ENCODE results near the gene FAM3B. TPM values are rescaled to one million over a fixed set of nuclear protein-coding genes. Genes with fewer than 3 reads are reported as not detected.
A peak's percentile ranks its signal among the peaks of the same experiment; 100 is the strongest.

Gene FAM3B
- total RNA-seq, 4 donors from 2014 or later, result 2.4 to 5.7 TPM; not detected in 2

DNA sequence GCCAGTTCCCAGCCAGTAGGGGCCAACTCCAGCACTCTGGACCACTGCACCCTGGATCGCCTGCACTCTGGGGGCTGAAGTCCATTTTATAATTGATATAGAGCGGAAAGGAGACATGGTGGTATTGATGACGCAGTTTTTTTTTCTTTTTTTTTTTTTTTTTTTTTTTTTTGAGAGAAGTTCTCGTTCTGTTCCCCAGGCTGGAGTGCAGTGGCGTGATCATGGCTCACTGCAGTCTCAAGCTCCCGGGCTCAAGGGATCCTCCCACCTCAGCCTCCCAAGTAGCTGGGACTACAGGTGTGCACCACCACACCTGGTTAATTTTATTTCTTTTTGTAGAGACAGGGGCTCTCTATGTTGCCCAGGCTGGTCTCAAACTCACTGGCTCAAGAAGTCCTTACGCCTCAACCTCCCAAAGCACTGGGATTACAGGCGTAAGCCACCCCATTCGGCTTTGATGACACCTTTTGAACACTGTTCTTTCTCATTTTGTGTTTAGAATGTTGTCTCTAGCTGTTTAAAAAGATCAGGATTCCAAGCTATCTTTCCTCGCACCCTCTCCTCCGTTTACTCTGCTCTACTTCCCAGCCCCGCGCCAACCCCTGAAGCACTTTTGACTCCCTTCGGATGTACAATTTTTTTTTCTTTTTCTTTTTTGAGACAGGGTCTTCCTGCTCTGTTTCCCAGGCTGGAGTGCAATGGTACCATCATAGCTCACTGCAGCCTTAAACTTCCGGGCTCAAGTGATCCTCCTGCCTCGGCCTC lies 46.2 kb downstream of the FAM3B start:
- Histone ChIP-seq H3K27ac (peak overlapping the region; percentile 82 to 88 (median 87)), H3K4me3 (peak overlapping the region in 2 of 4 donors; percentile 29 to 43), H3K27me3 (no peaks in the 10 kb centered on the region), H3K4me1 (peaks cover 5 to 61% (median 23%) of the 10 kb centered on the region in 4 donors), H3K36me3 (no peaks in the 10 kb centered on the region), H3K9me3 (no peaks in the 10 kb centered on the region)
- in situ Hi-C loops (cut with MboI; ENCODE audit: low pct_ligation_motif_present in 1 of 4, low pct_unique_long_range_greater_than_20kb in 1 of 4, low sequenced_read_pairs in 3 of 4), result no loop called here
- WGBS, 2 donors (ENCODE audit: low coverage in 1 of 2), result 80 to 92% methylated on average over 10 to 16 of the region's 16 CpGs
- no peak for DNase-seq
- intact Hi-C loops (cut with DNase I; ENCODE audit: low total_unique reads), result no loop called here
- no peak for TF ChIP-seq POLR2AphosphoS5 (IDR thresholded peaks at IDR 0.05)
- TF ChIP-seq, protein P1, sequence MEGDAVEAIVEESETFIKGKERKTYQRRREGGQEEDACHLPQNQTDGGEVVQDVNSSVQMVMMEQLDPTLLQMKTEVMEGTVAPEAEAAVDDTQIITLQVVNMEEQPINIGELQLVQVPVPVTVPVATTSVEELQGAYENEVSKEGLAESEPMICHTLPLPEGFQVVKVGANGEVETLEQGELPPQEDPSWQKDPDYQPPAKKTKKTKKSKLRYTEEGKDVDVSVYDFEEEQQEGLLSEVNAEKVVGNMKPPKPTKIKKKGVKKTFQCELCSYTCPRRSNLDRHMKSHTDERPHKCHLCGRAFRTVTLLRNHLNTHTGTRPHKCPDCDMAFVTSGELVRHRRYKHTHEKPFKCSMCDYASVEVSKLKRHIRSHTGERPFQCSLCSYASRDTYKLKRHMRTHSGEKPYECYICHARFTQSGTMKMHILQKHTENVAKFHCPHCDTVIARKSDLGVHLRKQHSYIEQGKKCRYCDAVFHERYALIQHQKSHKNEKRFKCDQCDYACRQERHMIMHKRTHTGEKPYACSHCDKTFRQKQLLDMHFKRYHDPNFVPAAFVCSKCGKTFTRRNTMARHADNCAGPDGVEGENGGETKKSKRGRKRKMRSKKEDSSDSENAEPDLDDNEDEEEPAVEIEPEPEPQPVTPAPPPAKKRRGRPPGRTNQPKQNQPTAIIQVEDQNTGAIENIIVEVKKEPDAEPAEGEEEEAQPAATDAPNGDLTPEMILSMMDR (IDR thresholded peaks at IDR 0.05), result no peak
- TF ChIP-seq POLR2A (IDR thresholded peaks at IDR 0.05), result no peak
- TF ChIP-seq EP300 (IDR thresholded peaks at IDR 0.05; ENCODE audit: low read depth), result no peak

DNA sequence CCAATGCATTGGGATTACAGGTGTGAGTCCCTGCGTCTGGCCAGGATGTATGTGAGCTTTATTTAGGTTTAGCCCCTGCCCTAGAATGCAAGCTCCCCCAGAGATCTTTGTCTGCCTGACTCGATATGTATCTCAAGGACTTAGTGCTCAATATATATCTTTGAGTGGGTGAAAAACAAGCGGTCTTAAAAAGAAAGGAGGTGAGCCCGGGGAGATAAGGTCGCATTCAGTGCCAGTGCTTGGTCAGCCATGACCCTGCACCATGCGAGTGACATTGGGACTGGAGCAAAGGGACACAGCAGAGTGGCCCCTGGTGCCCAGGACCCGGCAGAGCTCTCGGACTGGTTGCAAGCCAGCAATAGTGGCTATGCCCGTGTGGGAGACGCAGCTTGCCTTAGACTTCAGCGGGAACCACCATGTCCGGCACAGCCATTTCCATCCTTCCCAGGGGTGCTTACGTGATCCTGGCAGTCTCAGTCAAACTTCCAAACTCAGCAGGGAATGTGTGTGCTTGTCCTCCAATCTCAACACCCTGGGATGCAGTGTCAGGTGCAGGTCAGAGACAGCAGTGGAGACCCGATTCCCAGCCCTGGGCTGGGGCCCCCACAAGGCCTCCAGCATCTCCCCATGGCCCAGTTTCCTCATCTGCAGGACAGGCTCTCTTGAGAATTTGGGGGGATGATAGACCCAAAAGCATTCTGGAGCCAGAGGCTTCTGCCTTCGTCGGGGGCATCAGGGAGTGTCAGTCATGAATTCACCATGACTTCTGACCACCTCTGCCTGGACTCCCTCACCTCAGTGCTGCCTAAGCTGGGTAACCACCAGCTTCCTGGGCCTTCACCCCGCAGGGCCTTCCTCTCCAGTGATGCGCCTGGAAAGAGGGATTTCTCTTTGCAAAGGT lies 47.0 kb downstream of the FAM3B start:
- TF ChIP-seq POLR2A (IDR thresholded peaks at IDR 0.05) (no peak), POLR2AphosphoS5 (IDR thresholded peaks at IDR 0.05) (no peak), EP300 (IDR thresholded peaks at IDR 0.05; ENCODE audit: low read depth) (no peak)
- TF ChIP-seq, protein P1 (IDR thresholded peaks at IDR 0.05), result no peak
- 94 to 95% methylated on average over 4 to 17 of the region's 18 CpGs for WGBS, 2 donors (ENCODE audit: low coverage in 1 of 2)
- Histone ChIP-seq H3K36me3 (no peaks in the 10 kb centered on the region), H3K9me3 (no peaks in the 10 kb centered on the region), H3K4me1 (peaks cover 5 to 66% (median 23%) of the 10 kb centered on the region in 4 donors), H3K27ac (peak overlapping the region in 1 of 4 donors; percentile 87), H3K27me3 (no peaks in the 10 kb centered on the region), H3K4me3 (no peak overlapping the region)
- DNase-seq, result no peak
- in situ Hi-C loops (cut with MboI; ENCODE audit: low pct_ligation_motif_present in 1 of 4, low pct_unique_long_range_greater_than_20kb in 1 of 4, low sequenced_read_pairs in 3 of 4), result no loop called here
- intact Hi-C loops (cut with DNase I; ENCODE audit: low total_unique reads), result no loop called here

DNA sequence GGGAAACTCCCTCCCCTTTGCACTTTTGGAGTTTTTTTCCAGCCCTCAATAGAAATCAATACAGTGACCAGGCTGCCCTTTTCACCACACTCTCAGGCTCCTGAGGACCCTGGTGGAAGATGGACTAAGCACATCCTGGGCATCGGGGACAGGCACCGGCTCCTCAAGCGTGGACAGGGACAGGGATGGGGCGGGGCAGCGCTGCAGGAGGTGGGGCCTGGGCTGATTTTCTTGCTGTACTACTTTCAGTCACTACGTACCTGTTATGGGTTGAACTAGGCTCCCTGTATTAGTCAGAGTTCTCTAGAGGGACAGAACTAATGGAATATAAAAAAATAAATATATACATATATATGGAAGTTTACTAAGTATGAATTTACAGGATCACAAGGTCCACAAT lies 47.7 kb downstream of the FAM3B start:
- intact Hi-C loops (cut with DNase I; ENCODE audit: low total_unique reads), result no loop called here
- H3K9me3 ChIP-seq, result no peaks in the 10 kb centered on the region
- H3K36me3 ChIP-seq, result no peaks in the 10 kb centered on the region
- no peak overlapping the region for H3K4me3 ChIP-seq
- TF ChIP-seq, protein P1 (IDR thresholded peaks at IDR 0.05), result no peak
- H3K27ac ChIP-seq, result no peak overlapping the region
- in situ Hi-C loops (cut with MboI; ENCODE audit: low pct_ligation_motif_present in 1 of 4, low pct_unique_long_range_greater_than_20kb in 1 of 4, low sequenced_read_pairs in 3 of 4), result no loop called here
- H3K27me3 ChIP-seq, result no peaks in the 10 kb centered on the region
- WGBS, 2 donors (ENCODE audit: low coverage in 1 of 2), result 67% methylated on average over 6 of the region's 6 CpGs; no CpG with 5 or more reads in 1 of the 2 donors
- no peak for DNase-seq
- H3K4me1 ChIP-seq, result peaks cover 5 to 69% (median 23%) of the 10 kb centered on the region in 4 donors

DNA sequence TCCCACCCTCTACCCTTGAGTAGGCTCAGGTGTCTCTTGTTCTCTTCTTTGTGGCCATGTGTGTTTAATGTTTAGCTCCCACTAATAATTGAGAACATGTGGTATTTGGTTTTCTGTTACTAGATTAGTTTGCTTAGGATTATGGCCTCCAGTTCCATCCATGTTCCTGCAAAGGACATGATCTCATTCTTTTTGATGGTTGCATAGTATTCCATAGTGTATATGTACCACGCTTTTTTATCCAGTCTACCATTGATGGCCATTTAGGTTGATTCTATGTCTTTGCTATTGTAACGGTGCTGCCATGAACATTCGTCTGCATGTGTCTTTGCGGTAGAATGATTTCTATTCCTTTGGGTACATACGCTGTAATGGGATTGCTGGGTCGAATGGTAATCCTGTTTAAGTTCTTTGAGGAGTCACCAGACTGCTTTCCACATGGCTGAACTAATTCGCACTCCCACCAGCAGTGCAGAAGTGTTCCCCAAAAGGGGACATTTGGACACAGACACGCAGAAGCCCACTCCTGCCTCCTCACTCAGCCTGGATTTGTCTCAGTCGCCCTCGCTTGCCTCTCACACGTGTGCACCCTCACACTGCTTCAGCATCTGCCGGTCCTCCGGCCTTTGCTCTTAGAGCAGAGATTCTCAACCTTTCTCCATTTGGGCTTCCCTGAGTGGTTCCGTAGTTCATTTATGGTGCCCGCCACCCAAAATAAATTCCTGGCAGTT lies 48.9 kb downstream of the FAM3B start:
- no peaks in the 10 kb centered on the region for H3K9me3 ChIP-seq
- no peaks in the 10 kb centered on the region for H3K36me3 ChIP-seq
- intact Hi-C loops (cut with DNase I; ENCODE audit: low total_unique reads) (no loop called here), in situ Hi-C loops (cut with MboI; ENCODE audit: low pct_ligation_motif_present in 1 of 4, low pct_unique_long_range_greater_than_20kb in 1 of 4, low sequenced_read_pairs in 3 of 4) (no loop called here)
- no peak for TF ChIP-seq POLR2A (IDR thresholded peaks at IDR 0.05)
- no peak for TF ChIP-seq EP300 (IDR thresholded peaks at IDR 0.05; ENCODE audit: low read depth)
- TF ChIP-seq POLR2AphosphoS5 (IDR thresholded peaks at IDR 0.05), result no peak
- TF ChIP-seq, protein P1 (IDR thresholded peaks at IDR 0.05), result no peak
- DNase-seq, result no peak
- H3K4me1 ChIP-seq, result peaks cover 5 to 64% (median 21%) of the 10 kb centered on the region in 4 donors
- WGBS, 2 donors (ENCODE audit: low coverage in 1 of 2), result 97% methylated on average over 13 to 15 of the region's 15 CpGs
- H3K4me3 ChIP-seq, result no peak overlapping the region
- no peaks in the 10 kb centered on the region for H3K27me3 ChIP-seq
- no peak overlapping the region for H3K27ac ChIP-seq

Measured in transverse colon (tissue), 4 donors.